ENCODE results near the gene CYB5D1.

CYB5D1 gene

GRCh38 chr17:7834542-7834956 is 23.3 kb upstream of the CYB5D1 start:
- peak; percentile 54 for DNase-seq

- peak; percentile 91 for DNase-seq
Observed at GRCh38 chr17:7834957-7835813, 22.6 kb upstream of the CYB5D1 start.

- peak; percentile 35 for DNase-seq
Observed at GRCh38 chr17:7835814-7836595, 21.8 kb upstream of the CYB5D1 start.

- peak; percentile 55 for DNase-seq
Observed at GRCh38 chr17:7836596-7837407, 21.0 kb upstream of the CYB5D1 start.

- DNase-seq: no peak
Observed at GRCh38 chr17:7837408-7838088, 20.3 kb upstream of the CYB5D1 start.

- DNase-seq: peak; percentile 58
Observed at GRCh38 chr17:7838090-7839075, 19.4 kb upstream of the CYB5D1 start.

- no peak for DNase-seq
Observed at GRCh38 chr17:7839190-7839875, 18.5 kb upstream of the CYB5D1 start.

- no peak for DNase-seq
Observed at GRCh38 chr17:7839876-7840261, 17.9 kb upstream of the CYB5D1 start.

- DNase-seq: no peak
Observed at GRCh38 chr17:7840441-7840840, 17.4 kb upstream of the CYB5D1 start.

- no peak for DNase-seq
Observed at GRCh38 chr17:7840875-7841274, 16.9 kb upstream of the CYB5D1 start.

- peak; percentile 96 for DNase-seq
Observed at GRCh38 chr17:7841396-7841914, 16.3 kb upstream of the CYB5D1 start.

GRCh38 chr17:7841915-7842379 is 15.9 kb upstream of the CYB5D1 start:
- DNase-seq: peak; percentile 84

GRCh38 chr17:7842380-7843256 is 15.2 kb upstream of the CYB5D1 start:
- DNase-seq: peak; percentile 93

- no peak for DNase-seq
Observed at GRCh38 chr17:7843257-7843535, 14.6 kb upstream of the CYB5D1 start.

- DNase-seq: peak; percentile 93
Observed at GRCh38 chr17:7843536-7844291, 14.1 kb upstream of the CYB5D1 start.

- peak; percentile 80 for DNase-seq
Observed at GRCh38 chr17:7844292-7845154, 13.3 kb upstream of the CYB5D1 start.

- DNase-seq: no peak
Observed at GRCh38 chr17:7845359-7846062, 12.3 kb upstream of the CYB5D1 start.
